SK-N-SH treated with all-trans-retinoic acid at 6 μM for 48 hours (cell line): ENCODE data around the gene OR7C1.

Source experiments
- CREB5 ChIP-seq: fragments of 250-450 bp; sonication (Bioruptor Pico); IDR thresholded peaks from 2 replicates; pipeline ENCODE4 v1.5.1; 2020; ENCODE audit warnings: low read depth, mild to moderate bottlenecking, moderate library complexity
- CSRNP3 ChIP-seq: fragments of 250-450 bp; sonication (Bioruptor Pico); IDR thresholded peaks from 2 replicates; pipeline ENCODE4 v1.5.1; 2021; ENCODE audit warnings: mild to moderate bottlenecking, moderate library complexity
- ESRRG ChIP-seq: fragments of 250-450 bp; sonication (Bioruptor Pico); IDR thresholded peaks from 2 replicates; pipeline ENCODE4 v1.6.1; 2021; ENCODE audit warnings: mild to moderate bottlenecking
- GLIS3 ChIP-seq: fragments of 250-450 bp; sonication (Bioruptor Pico); IDR thresholded peaks from 2 replicates; pipeline ENCODE4 v1.5.0; 2020; ENCODE audit warnings: mild to moderate bottlenecking, moderate library complexity
- ISL1 ChIP-seq: fragments of 250-450 bp; sonication (Bioruptor Pico); IDR thresholded peaks from 2 replicates; pipeline ENCODE4 v2.1.2; 2022; ENCODE audit warnings: mild to moderate bottlenecking, moderate library complexity
- OSR1 ChIP-seq: fragments of 250-450 bp; sonication (Bioruptor Pico); IDR thresholded peaks from 2 replicates; pipeline ENCODE4 v1.8.0; 2022; ENCODE audit warnings: moderate library complexity, mild to moderate bottlenecking, inconsistent platforms
- PATZ1 ChIP-seq: fragments of 250-450 bp; sonication (Bioruptor Pico); IDR thresholded peaks from 2 replicates; pipeline ENCODE4 v1.8.0; 2020; ENCODE audit warnings: mild to moderate bottlenecking, moderate library complexity, borderline replicate concordance
- PPARA ChIP-seq: fragments of 250-450 bp; sonication (Bioruptor Pico); IDR thresholded peaks from 2 replicates; pipeline ENCODE4 v1.5.0; 2020; ENCODE audit warnings: mild to moderate bottlenecking, borderline replicate concordance
- RARB ChIP-seq: fragments of 250-450 bp; sonication (Bioruptor Pico); IDR thresholded peaks from 2 replicates; pipeline ENCODE4 v1.8.0; 2021; ENCODE audit warnings: mild to moderate bottlenecking, moderate library complexity
- TCF4 ChIP-seq: fragments of 250-450 bp; sonication (Bioruptor Pico); IDR thresholded peaks from 2 replicates; pipeline ENCODE4 v1.8.0; 2021; ENCODE audit warnings: mild to moderate bottlenecking, moderate library complexity, borderline replicate concordance
- TOX ChIP-seq: fragments of 250-450 bp; sonication (Bioruptor Pico); IDR thresholded peaks from 2 replicates; pipeline ENCODE4 v1.8.0; 2021; ENCODE audit warnings: mild to moderate bottlenecking, moderate library complexity, borderline replicate concordance
- ZC3H10 ChIP-seq: fragments of 250-450 bp; sonication (Bioruptor Pico); IDR thresholded peaks from 2 replicates; pipeline ENCODE4 v1.5.1; 2021; ENCODE audit warnings: mild to moderate bottlenecking, moderate library complexity
- ZFP30 ChIP-seq: fragments of 450-650 bp; formaldehyde crosslinking; IDR thresholded peaks from 2 replicates; pipeline ENCODE4 v1.5.0; 2022; ENCODE audit warnings: mild to moderate bottlenecking, moderate library complexity

- no peak for TF ChIP-seq PATZ1 (CRISPR knock-in tag)
- no peak for TF ChIP-seq TOX (CRISPR knock-in tag)
- no peak for TF ChIP-seq RARB
- TF ChIP-seq TCF4 (CRISPR knock-in tag): no peak
- TF ChIP-seq CSRNP3 (CRISPR knock-in tag): no peak
- TF ChIP-seq ESRRG (CRISPR knock-in tag): no peak
- TF ChIP-seq ISL1 (CRISPR knock-in tag): no peak
- TF ChIP-seq OSR1 (CRISPR knock-in tag): no peak
- no peak for TF ChIP-seq CREB5
- TF ChIP-seq PPARA (CRISPR knock-in tag): no peak
- TF ChIP-seq ZFP30 (CRISPR knock-in tag): no peak
- no peak for TF ChIP-seq GLIS3 (CRISPR knock-in tag)
- no peak for TF ChIP-seq ZC3H10 (CRISPR knock-in tag)
Observed at GRCh38 chr19:14769201-14769600, 65.8 kb downstream of the OR7C1 start.
